Panc1 (cell line): ENCODE measurements around the gene SHISA9. TPM values are rescaled to one million over a fixed set of nuclear protein-coding genes. Genes with fewer than 3 reads are reported as not detected.

Experiments
- ATAC-seq: fragments of 200-7000 bp; cut with Tn5 transposase; 2 replicates; pipeline ENCODE4 v1.9.1; 2020; ENCODE audit warnings: mild to moderate bottlenecking, moderate library complexity
- BruUV-seq: library from RNA; stranded (reverse); fragments of 400-500 nt; replicated peaks from 2 replicates; lab custom pipeline; 2021; lab: Mats Ljungman, UMichigan
- CTCF ChIA-PET: fragments of 300-600 bp; sonication (Branson Sonifier 250); formaldehyde crosslinking; loops from one replicate; lab custom pipeline; 2022; ENCODE audit warnings: antibody characterized with exemption; lab: Charles Lee
- POLR2A ChIA-PET: fragments of 300-600 bp; sonication (Branson Sonifier 250); formaldehyde crosslinking; loops from one replicate; lab custom pipeline; 2022; ENCODE audit warnings: antibody characterized with exemption; lab: Charles Lee
- DNase-seq: peaks from one replicate; pipeline ENCODE4 v3.0.0-alpha.2; 2010; ENCODE audit warnings: low read depth, low spot score
- H3K27ac ChIP-seq: 2 replicates; pipeline ENCODE4 v1.5.1; 2011; ENCODE audit warnings: mild to moderate bottlenecking, low read length, inconsistent platforms
- H3K27me3 ChIP-seq: fragments of 200-500 bp; sonication (Bioruptor generic); 2 replicates; pipeline ENCODE4 v1.6.0; 2014; ENCODE audit warnings: low read length, inconsistent platforms; ENCODE audit not compliant: control insufficient read depth, insufficient read depth
- H3K36me3 ChIP-seq: fragments of 200-500 bp; sonication (Bioruptor generic); 2 replicates; pipeline ENCODE4 v1.5.1; 2014; ENCODE audit warnings: inconsistent platforms, mild to moderate bottlenecking, low read length, moderate library complexity; ENCODE audit not compliant: control insufficient read depth, insufficient read depth
- H3K4me1 ChIP-seq: 2 replicates; pipeline ENCODE4 v1.5.1; 2011; ENCODE audit warnings: inconsistent platforms, mild to moderate bottlenecking, low read length, moderate library complexity; ENCODE audit not compliant: control insufficient read depth, insufficient read depth
- H3K4me3 ChIP-seq, 2 experiments: 2 replicates each; pipeline ENCODE4 v1.5.1; 2011 to 2012; ENCODE audit warnings: low read depth in 2 of 2, low read length in 2 of 2, mild to moderate bottlenecking in 2 of 2, inconsistent platforms in 1 of 2, moderate library complexity in 1 of 2
- H3K9me3 ChIP-seq: fragments of 200-500 bp; sonication (Bioruptor generic); 2 replicates; pipeline ENCODE4 v1.5.1; 2014; ENCODE audit warnings: low read depth, mild to moderate bottlenecking, inconsistent platforms, low read length, moderate library complexity; ENCODE audit not compliant: control insufficient read depth, insufficient read depth
- POLR2AphosphoS5 ChIP-seq: IDR thresholded peaks from 2 replicates; pipeline ENCODE4 v1.6.1; 2012; ENCODE audit warnings: mild to moderate bottlenecking, low read depth, low read length, moderate library complexity
- SIN3A ChIP-seq: IDR thresholded peaks from 2 replicates; pipeline ENCODE4 v1.6.1; 2012; ENCODE audit warnings: low read depth, mild to moderate bottlenecking, low read length, moderate library complexity, borderline replicate concordance; ENCODE audit not compliant: insufficient read depth
- TCF7L2 ChIP-seq: IDR thresholded peaks from 2 replicates; pipeline ENCODE4 v1.6.1; 2011; ENCODE audit warnings: mild to moderate bottlenecking, low read depth, low read length, inconsistent platforms
- in situ Hi-C: cut with HindIII; loops from 2 replicates; pipeline ENCODE4 v1.10.0; 2016; ENCODE audit warnings: low sequenced_read_pairs, low pct_unique_long_range_greater_than_20kb
- intact Hi-C: fragments of 100-400 bp; cut with micrococcal nuclease; formaldehyde crosslinking; loops from one replicate; pipeline ENCODE4 v1.10.0; 2022; ENCODE audit not compliant: unreplicated experiment
- total RNA-seq: library from RNA; stranded (reverse); gene quantifications from one replicate; pipeline ENCODE4 v1.2.1, GENCODE V29; 2021; ENCODE audit not compliant: unreplicated experiment
- TF ChIP-seq, protein P1 (sequence below): fragments of 450-650 bp; IDR thresholded peaks from 2 replicates; pipeline ENCODE4 v1.5.1; 2017; ENCODE audit warnings: mild to moderate bottlenecking
- TF ChIP-seq, protein P2 (sequence below), 2 experiments: IDR thresholded peaks; 2 replicates each; pipeline ENCODE4 v1.6.1; 2011 to 2012; ENCODE audit warnings: low read depth in 2 of 2, control low read depth in 1 of 2, low read length in 1 of 2, mild to moderate bottlenecking in 1 of 2, moderate library complexity in 1 of 2; ENCODE audit not compliant: insufficient read depth in 1 of 2

The SHISA9 gene
- total RNA-seq, 1 experiment from 2014 or later: 0.10 TPM

DNA sequence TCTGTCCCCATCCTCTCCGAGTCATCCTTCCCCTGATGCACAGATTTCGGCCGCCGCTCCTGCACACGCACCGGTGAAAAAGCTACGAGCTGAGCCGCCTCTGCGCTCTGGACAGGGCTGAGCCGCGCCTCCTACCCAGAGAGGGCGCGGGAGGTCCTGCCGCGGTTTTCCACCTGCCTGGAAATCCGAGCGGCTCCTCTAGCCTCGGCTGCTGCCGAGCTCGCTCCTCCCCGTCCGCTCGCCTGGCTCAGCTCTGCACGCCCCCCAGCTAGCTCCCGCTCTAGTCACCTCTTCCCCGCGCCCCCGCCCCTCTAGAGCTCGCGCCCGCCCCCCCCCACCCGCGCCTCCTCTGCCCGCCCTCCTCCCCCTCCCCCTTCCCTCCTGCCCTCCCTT, 198 bp upstream of the SHISA9 start:
- intact Hi-C loops (no loop called here), in situ Hi-C loops (no loop called here)
- ChIA-PET POLR2A (no interaction called here), CTCF (no interaction called here)
- no peak overlapping the region for H3K4me3 ChIP-seq
- no peaks in the 10 kb centered on the region for H3K9me3 ChIP-seq
- ATAC-seq (peak; percentile 43), DNase-seq (no peak)
- no peak for TF ChIP-seq POLR2AphosphoS5
- TF ChIP-seq, protein P1, sequence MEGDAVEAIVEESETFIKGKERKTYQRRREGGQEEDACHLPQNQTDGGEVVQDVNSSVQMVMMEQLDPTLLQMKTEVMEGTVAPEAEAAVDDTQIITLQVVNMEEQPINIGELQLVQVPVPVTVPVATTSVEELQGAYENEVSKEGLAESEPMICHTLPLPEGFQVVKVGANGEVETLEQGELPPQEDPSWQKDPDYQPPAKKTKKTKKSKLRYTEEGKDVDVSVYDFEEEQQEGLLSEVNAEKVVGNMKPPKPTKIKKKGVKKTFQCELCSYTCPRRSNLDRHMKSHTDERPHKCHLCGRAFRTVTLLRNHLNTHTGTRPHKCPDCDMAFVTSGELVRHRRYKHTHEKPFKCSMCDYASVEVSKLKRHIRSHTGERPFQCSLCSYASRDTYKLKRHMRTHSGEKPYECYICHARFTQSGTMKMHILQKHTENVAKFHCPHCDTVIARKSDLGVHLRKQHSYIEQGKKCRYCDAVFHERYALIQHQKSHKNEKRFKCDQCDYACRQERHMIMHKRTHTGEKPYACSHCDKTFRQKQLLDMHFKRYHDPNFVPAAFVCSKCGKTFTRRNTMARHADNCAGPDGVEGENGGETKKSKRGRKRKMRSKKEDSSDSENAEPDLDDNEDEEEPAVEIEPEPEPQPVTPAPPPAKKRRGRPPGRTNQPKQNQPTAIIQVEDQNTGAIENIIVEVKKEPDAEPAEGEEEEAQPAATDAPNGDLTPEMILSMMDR: no peak
- TF ChIP-seq SIN3A: no peak
- TF ChIP-seq, protein P2, sequence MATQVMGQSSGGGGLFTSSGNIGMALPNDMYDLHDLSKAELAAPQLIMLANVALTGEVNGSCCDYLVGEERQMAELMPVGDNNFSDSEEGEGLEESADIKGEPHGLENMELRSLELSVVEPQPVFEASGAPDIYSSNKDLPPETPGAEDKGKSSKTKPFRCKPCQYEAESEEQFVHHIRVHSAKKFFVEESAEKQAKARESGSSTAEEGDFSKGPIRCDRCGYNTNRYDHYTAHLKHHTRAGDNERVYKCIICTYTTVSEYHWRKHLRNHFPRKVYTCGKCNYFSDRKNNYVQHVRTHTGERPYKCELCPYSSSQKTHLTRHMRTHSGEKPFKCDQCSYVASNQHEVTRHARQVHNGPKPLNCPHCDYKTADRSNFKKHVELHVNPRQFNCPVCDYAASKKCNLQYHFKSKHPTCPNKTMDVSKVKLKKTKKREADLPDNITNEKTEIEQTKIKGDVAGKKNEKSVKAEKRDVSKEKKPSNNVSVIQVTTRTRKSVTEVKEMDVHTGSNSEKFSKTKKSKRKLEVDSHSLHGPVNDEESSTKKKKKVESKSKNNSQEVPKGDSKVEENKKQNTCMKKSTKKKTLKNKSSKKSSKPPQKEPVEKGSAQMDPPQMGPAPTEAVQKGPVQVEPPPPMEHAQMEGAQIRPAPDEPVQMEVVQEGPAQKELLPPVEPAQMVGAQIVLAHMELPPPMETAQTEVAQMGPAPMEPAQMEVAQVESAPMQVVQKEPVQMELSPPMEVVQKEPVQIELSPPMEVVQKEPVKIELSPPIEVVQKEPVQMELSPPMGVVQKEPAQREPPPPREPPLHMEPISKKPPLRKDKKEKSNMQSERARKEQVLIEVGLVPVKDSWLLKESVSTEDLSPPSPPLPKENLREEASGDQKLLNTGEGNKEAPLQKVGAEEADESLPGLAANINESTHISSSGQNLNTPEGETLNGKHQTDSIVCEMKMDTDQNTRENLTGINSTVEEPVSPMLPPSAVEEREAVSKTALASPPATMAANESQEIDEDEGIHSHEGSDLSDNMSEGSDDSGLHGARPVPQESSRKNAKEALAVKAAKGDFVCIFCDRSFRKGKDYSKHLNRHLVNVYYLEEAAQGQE (IDR thresholded peaks at IDR 0.05; ENCODE audit: insufficient read depth in 1 of 2, low read depth in 2 of 2, low read length in 1 of 2): no peak
- TF ChIP-seq TCF7L2: no peak
- H3K4me1 ChIP-seq: peaks cover 2% of the 10 kb centered on the region; the same call in 1 of the 2 replicates
- H3K27me3 ChIP-seq: peaks cover 6% of the 10 kb centered on the region; the same call in 1 of the 2 replicates
- no peak overlapping the region for H3K27ac ChIP-seq
- no TSS peak for BruUV-seq
- no peaks in the 10 kb centered on the region for H3K36me3 ChIP-seq

DNA sequence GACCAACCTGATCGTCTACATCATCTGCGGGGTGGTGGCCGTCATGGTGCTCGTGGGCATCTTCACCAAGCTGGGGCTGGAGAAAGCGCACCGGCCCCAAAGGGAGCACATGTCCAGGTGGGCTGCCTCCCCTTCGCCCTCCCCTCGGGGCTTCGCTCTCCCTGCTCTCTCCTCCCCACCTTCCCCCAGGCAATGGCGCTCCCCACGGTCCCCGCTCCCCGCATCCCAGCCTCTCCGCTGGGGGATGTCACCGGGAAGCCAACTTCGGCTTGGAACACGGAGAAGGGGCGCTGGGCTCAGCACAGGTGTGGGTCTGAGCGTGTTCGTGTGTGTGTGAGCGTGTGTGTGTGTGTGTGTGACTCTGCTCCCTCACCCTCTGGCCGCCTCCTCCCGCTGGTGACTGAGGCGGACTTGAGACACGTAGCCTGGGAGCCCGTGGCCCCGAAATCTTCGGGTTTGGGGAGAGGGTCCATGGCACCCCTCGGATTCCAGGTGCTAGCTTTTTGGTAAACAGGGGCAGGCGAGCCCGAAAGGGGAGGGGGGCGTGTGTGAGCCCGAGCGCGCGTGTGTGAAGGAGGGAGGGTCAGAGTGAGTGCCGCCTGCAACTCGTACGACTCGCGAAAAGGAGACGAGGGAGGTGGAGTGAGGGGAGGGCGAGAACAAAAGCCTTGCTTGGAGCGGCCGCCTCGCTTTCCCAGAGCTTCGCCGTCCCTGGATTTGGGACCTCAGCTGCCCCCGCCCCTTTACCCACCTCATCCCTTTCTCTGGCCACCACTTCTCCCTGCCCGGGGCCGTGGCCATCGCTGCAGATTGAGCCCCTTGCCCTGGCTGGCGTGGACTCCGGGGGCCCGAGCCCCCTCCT, 1.3 kb downstream of the SHISA9 start:
- no peak overlapping the region for H3K4me3 ChIP-seq
- no peaks in the 10 kb centered on the region for H3K9me3 ChIP-seq
- TF ChIP-seq POLR2AphosphoS5: no peak
- TF ChIP-seq, protein P1: no peak
- TF ChIP-seq SIN3A: no peak
- DNase-seq: no peak
- ChIA-PET POLR2A (no interaction called here), CTCF (interaction anchor here (0.6 kb wide), 1 partner anchor 316 kb away, joined by 7 read pairs; no protein-coding TSS in a partner anchor)
- in situ Hi-C loops: no loop called here
- intact Hi-C loops: no loop called here
- H3K27ac ChIP-seq: no peak overlapping the region
- no TSS peak for BruUV-seq
- peaks cover 2% of the 10 kb centered on the region; the same call in 1 of the 2 replicates for H3K4me1 ChIP-seq
- no peaks in the 10 kb centered on the region for H3K36me3 ChIP-seq
- no peak for ATAC-seq
- peaks cover 7% of the 10 kb centered on the region; the same call in 1 of the 2 replicates for H3K27me3 ChIP-seq
